Measurements from ENCODE around the gene HDAC10. TPM values are rescaled to one million over a fixed set of nuclear protein-coding genes. Genes with fewer than 3 reads are reported as not detected.

Gene HDAC10
- total RNA-seq, 2 donors from 2014 or later, result 57.2 to 62.8 TPM

- no peak for DNase-seq
- Mint-ChIP-seq H3K4me1 (no peaks in the 10 kb centered on the region), H3K4me3 (no peak overlapping the region), H3K36me3 (ENCODE audit: low read depth) (peaks cover 26% of the 10 kb centered on the region), H3K27me3 (ENCODE audit: insufficient read depth) (no peaks in the 10 kb centered on the region), H3K9me3 (no peaks in the 10 kb centered on the region), H3K27ac (no peak overlapping the region)
- Histone ChIP-seq H3K9me3 (ENCODE audit: control insufficient read depth, low read length) (no peaks in the 10 kb centered on the region), H3K27me3 (ENCODE audit: control insufficient read depth, insufficient read depth, low read length, poor library complexity, severe bottlenecking) (no peaks in the 10 kb centered on the region), H3K4me3 (ENCODE audit: low read length) (no peak overlapping the region), H3K9ac (ENCODE audit: extremely low read depth, low read length, poor library complexity, severe bottlenecking) (no peak overlapping the region), H3K27ac (ENCODE audit: low read depth, low read length) (no peak overlapping the region), H3K4me1 (ENCODE audit: control insufficient read depth, insufficient read depth, low read length) (no peaks in the 10 kb centered on the region), H3K36me3 (ENCODE audit: control insufficient read depth, insufficient read depth, low read length) (peaks cover 20% of the 10 kb centered on the region)
- 93 to 95% methylated on average over 5 to 21 of the region's 21 CpGs for WGBS, 2 experiments (ENCODE audit: insufficient coverage in 1 of 2, insufficient read length in 1 of 2)
- no peak for TF ChIP-seq CTCF (conservative IDR thresholded peaks at IDR 0.05)
Measured at GRCh38 chr22:50286275-50286674, 35.2 kb upstream of the HDAC10 start.

- no peak overlapping the region for H3K27ac Mint-ChIP-seq
- no peak for TF ChIP-seq CTCF (conservative IDR thresholded peaks at IDR 0.05)
- no peak overlapping the region for H3K9ac ChIP-seq (ENCODE audit: extremely low read depth, low read length, poor library complexity, severe bottlenecking)
- H3K9me3 ChIP-seq (ENCODE audit: control insufficient read depth, low read length), result no peaks in the 10 kb centered on the region
- no peak for DNase-seq
- peaks cover 20% of the 10 kb centered on the region for H3K36me3 ChIP-seq (ENCODE audit: control insufficient read depth, insufficient read depth, low read length)
- no peaks in the 10 kb centered on the region for H3K27me3 Mint-ChIP-seq (ENCODE audit: insufficient read depth)
- H3K4me3 Mint-ChIP-seq, result no peak overlapping the region
- H3K9me3 Mint-ChIP-seq, result no peaks in the 10 kb centered on the region
- no peak overlapping the region for H3K27ac ChIP-seq (ENCODE audit: low read depth, low read length)
- no peaks in the 10 kb centered on the region for H3K4me1 ChIP-seq (ENCODE audit: control insufficient read depth, insufficient read depth, low read length)
- no peaks in the 10 kb centered on the region for H3K4me1 Mint-ChIP-seq
- H3K4me3 ChIP-seq (ENCODE audit: low read length), result no peak overlapping the region
- H3K36me3 Mint-ChIP-seq (ENCODE audit: low read depth), result peaks cover 32% of the 10 kb centered on the region
- 95 to 100% methylated on average over 18 to 28 of the region's 34 CpGs for WGBS, 2 experiments (ENCODE audit: insufficient coverage in 1 of 2, insufficient read length in 1 of 2)
- no peaks in the 10 kb centered on the region for H3K27me3 ChIP-seq (ENCODE audit: control insufficient read depth, insufficient read depth, low read length, poor library complexity, severe bottlenecking)
Measured at GRCh38 chr22:50285568-50286229, 34.6 kb upstream of the HDAC10 start.

- H3K9me3 Mint-ChIP-seq, result no peaks in the 10 kb centered on the region
- H3K27me3 Mint-ChIP-seq (ENCODE audit: insufficient read depth), result no peaks in the 10 kb centered on the region
- H3K4me3 Mint-ChIP-seq, result no peak overlapping the region
- no peak for DNase-seq
- no peak for TF ChIP-seq CTCF (conservative IDR thresholded peaks at IDR 0.05)
- H3K9me3 ChIP-seq (ENCODE audit: control insufficient read depth, low read length), result no peaks in the 10 kb centered on the region
- WGBS, 2 experiments (ENCODE audit: insufficient coverage in 1 of 2, insufficient read length in 1 of 2), result 87 to 94% methylated on average over 3 to 13 of the region's 13 CpGs
- H3K4me3 ChIP-seq (ENCODE audit: low read length), result no peak overlapping the region
- no peaks in the 10 kb centered on the region for H3K4me1 Mint-ChIP-seq
- no peak overlapping the region for H3K27ac ChIP-seq (ENCODE audit: low read depth, low read length)
- H3K36me3 ChIP-seq (ENCODE audit: control insufficient read depth, insufficient read depth, low read length), result peaks cover 24% of the 10 kb centered on the region
- H3K27me3 ChIP-seq (ENCODE audit: control insufficient read depth, insufficient read depth, low read length, poor library complexity, severe bottlenecking), result no peaks in the 10 kb centered on the region
- no peak overlapping the region for H3K27ac Mint-ChIP-seq
- no peaks in the 10 kb centered on the region for H3K4me1 ChIP-seq (ENCODE audit: control insufficient read depth, insufficient read depth, low read length)
- H3K36me3 Mint-ChIP-seq (ENCODE audit: low read depth), result peaks cover 32% of the 10 kb centered on the region
- no peak overlapping the region for H3K9ac ChIP-seq (ENCODE audit: extremely low read depth, low read length, poor library complexity, severe bottlenecking)
Measured at GRCh38 chr22:50284479-50284878, 33.4 kb upstream of the HDAC10 start.
